Head of caudate nucleus (tissue), 42 donors: ENCODE data around the gene TCEAL9.
"Not testable (repeated sequence)": the region's sequence is repeated elsewhere in the genome, so short reads cannot be mapped to it uniquely, and the experiment has no call there.

Experiments used
- DNase-seq, 42 donors: peaks; one replicate each; pipeline versions ENCODE4 v3.0.0 to v3.0.0-alpha.2; 2020 to 2021; ENCODE audit warnings: mixed read lengths in 7 of 42
- intact Hi-C: fragments of 100-400 bp; cut with DNase I; formaldehyde crosslinking; loops from one replicate; pipeline ENCODE4 v1.15.0; 2022

Gene TCEAL9

GRCh38 chrX:103367502-103367901 lies 11.2 kb downstream of the TCEAL9 start:
- no peak for DNase-seq
- intact Hi-C loops, result no loop called here

GRCh38 chrX:103369479-103369878 lies 13.2 kb downstream of the TCEAL9 start:
- intact Hi-C loops, result no loop called here
- DNase-seq, result no peak

- intact Hi-C loops, result no loop called here
- DNase-seq, result no peak
Observed at GRCh38 chrX:103372886-103373285, 16.6 kb downstream of the TCEAL9 start.

- intact Hi-C loops, result no loop called here
- DNase-seq, result no peak
Observed at GRCh38 chrX:103373581-103373980, 17.3 kb downstream of the TCEAL9 start.

- intact Hi-C loops, result no loop called here
Observed at GRCh38 chrX:103376118-103376978, 20.0 kb downstream of the TCEAL9 start, which contains the start of gene BEX3. TSS of gene BEX3 (plus strand) at chrX:103376538. CDS start at chrX:103377522, 984 bp downstream.

GRCh38 chrX:103376979-103377324 lies 20.6 kb downstream of the TCEAL9 start:
- DNase-seq, result peak in 18 of 42 donors; percentile 2 to 48 (median 18)
- intact Hi-C loops, result no loop called here

More at GRCh38 chrX:103376118-103376978, 20.0 kb downstream of the TCEAL9 start, which contains the start of gene BEX3:
- DNase-seq, result peak; percentile 29 to 85 (median 73)

GRCh38 chrX:103378990-103379389 lies 22.7 kb downstream of the TCEAL9 start:
- intact Hi-C loops, result no loop called here
- DNase-seq, result no peak

GRCh38 chrX:103382877-103383276 lies 26.6 kb downstream of the TCEAL9 start:
- intact Hi-C loops, result no loop called here
- DNase-seq, result no peak

GRCh38 chrX:103384672-103385071 lies 28.4 kb downstream of the TCEAL9 start:
- DNase-seq, result no peak
- intact Hi-C loops, result no loop called here

GRCh38 chrX:103385283-103385830 lies 29.1 kb downstream of the TCEAL9 start:
- DNase-seq, intact Hi-C loops: not testable (repeated sequence)

GRCh38 chrX:103386332-103386731 lies 30.0 kb downstream of the TCEAL9 start:
- intact Hi-C loops, result no loop called here
- DNase-seq, result no peak

GRCh38 chrX:103393487-103393886 lies 37.2 kb downstream of the TCEAL9 start:
- intact Hi-C loops, result no loop called here
- no peak for DNase-seq

- intact Hi-C loops, result no loop called here
- peak in 5 of 42 donors; percentile 19 to 39 (median 24) for DNase-seq
Observed at GRCh38 chrX:103396186-103396585, 39.9 kb downstream of the TCEAL9 start.

- DNase-seq, result no peak
- intact Hi-C loops, result no loop called here
Observed at GRCh38 chrX:103396660-103397059, 40.4 kb downstream of the TCEAL9 start.

GRCh38 chrX:103397707-103398106 lies 41.4 kb downstream of the TCEAL9 start:
- DNase-seq, result no peak
- intact Hi-C loops, result no loop called here

- no peak for DNase-seq
- intact Hi-C loops, result no loop called here
Observed at GRCh38 chrX:103398421-103398864, 42.1 kb downstream of the TCEAL9 start.

GRCh38 chrX:103399744-103400143 lies 43.4 kb downstream of the TCEAL9 start:
- intact Hi-C loops, result no loop called here
- DNase-seq, result no peak

GRCh38 chrX:103400931-103401330 lies 44.6 kb downstream of the TCEAL9 start:
- no peak for DNase-seq
- intact Hi-C loops, result no loop called here

GRCh38 chrX:103404231-103405008 lies 48.1 kb downstream of the TCEAL9 start:
- DNase-seq, result peak in 34 of 42 donors; percentile 1 to 61 (median 43)
- intact Hi-C loops, result no loop called here

- no peak for DNase-seq
- intact Hi-C loops, result no loop called here
Observed at GRCh38 chrX:103405009-103405333, 48.7 kb downstream of the TCEAL9 start.
